ENCODE results near the gene PRKG1.

PRKG1 gene

GRCh38 chr10:51462076-51462779, 387.9 kb downstream of the PRKG1 start:
- Histone ChIP-seq H3K4me1 (ENCODE audit: insufficient read depth, low read length) (no peaks in the 10 kb centered on the region), H3K9me3 (ENCODE audit: low read length) (no peaks in the 10 kb centered on the region), H3K4me3 (ENCODE audit: low read length) (no peak overlapping the region)

GRCh38 chr10:51468424-51468823, 394.1 kb downstream of the PRKG1 start:
- H3K27me3 ChIP-seq (ENCODE audit: insufficient read depth, low read length), result no peaks in the 10 kb centered on the region
- peaks cover 9% of the 10 kb centered on the region for H3K4me1 ChIP-seq (ENCODE audit: insufficient read depth, low read length)
- no peaks in the 10 kb centered on the region for H3K36me3 ChIP-seq (ENCODE audit: insufficient read depth, low read length)
- H3K9me3 ChIP-seq (ENCODE audit: low read length), result no peaks in the 10 kb centered on the region
- no peak overlapping the region for H3K4me3 ChIP-seq (ENCODE audit: low read length)
- H2AFZ ChIP-seq (ENCODE audit: low read depth, low read length), result no peak overlapping the region

More at GRCh38 chr10:51462076-51462779, 387.9 kb downstream of the PRKG1 start:
- no peak overlapping the region for H2AFZ ChIP-seq (ENCODE audit: low read depth, low read length)
- H3K27me3 ChIP-seq (ENCODE audit: insufficient read depth, low read length), result no peaks in the 10 kb centered on the region
- H3K36me3 ChIP-seq (ENCODE audit: insufficient read depth, low read length), result no peaks in the 10 kb centered on the region

- no peak overlapping the region for H2AFZ ChIP-seq (ENCODE audit: low read depth, low read length)
- peaks cover 9% of the 10 kb centered on the region for H3K4me1 ChIP-seq (ENCODE audit: insufficient read depth, low read length)
- H3K4me3 ChIP-seq (ENCODE audit: low read length), result no peak overlapping the region
- H3K36me3 ChIP-seq (ENCODE audit: insufficient read depth, low read length), result no peaks in the 10 kb centered on the region
- no peaks in the 10 kb centered on the region for H3K27me3 ChIP-seq (ENCODE audit: insufficient read depth, low read length)
- no peaks in the 10 kb centered on the region for H3K9me3 ChIP-seq (ENCODE audit: low read length)
Measured at GRCh38 chr10:51469686-51470085, 395.4 kb downstream of the PRKG1 start.

GRCh38 chr10:51471271-51471670, 397.0 kb downstream of the PRKG1 start:
- Histone ChIP-seq H2AFZ (ENCODE audit: low read depth, low read length) (no peak overlapping the region), H3K4me1 (ENCODE audit: insufficient read depth, low read length) (peaks cover 9% of the 10 kb centered on the region), H3K9me3 (ENCODE audit: low read length) (no peaks in the 10 kb centered on the region), H3K4me3 (ENCODE audit: low read length) (no peak overlapping the region), H3K27me3 (ENCODE audit: insufficient read depth, low read length) (no peaks in the 10 kb centered on the region), H3K36me3 (ENCODE audit: insufficient read depth, low read length) (no peaks in the 10 kb centered on the region)

GRCh38 chr10:51472154-51472553, 397.9 kb downstream of the PRKG1 start:
- Histone ChIP-seq H3K4me1 (ENCODE audit: insufficient read depth, low read length) (peaks cover 9% of the 10 kb centered on the region), H3K27me3 (ENCODE audit: insufficient read depth, low read length) (no peaks in the 10 kb centered on the region)

GRCh38 chr10:51479711-51480110, 405.4 kb downstream of the PRKG1 start:
- Histone ChIP-seq H3K4me1 (ENCODE audit: insufficient read depth, low read length) (no peaks in the 10 kb centered on the region), H3K4me3 (ENCODE audit: low read length) (no peak overlapping the region), H3K36me3 (ENCODE audit: insufficient read depth, low read length) (no peaks in the 10 kb centered on the region), H3K27me3 (ENCODE audit: insufficient read depth, low read length) (no peaks in the 10 kb centered on the region), H2AFZ (ENCODE audit: low read depth, low read length) (no peak overlapping the region), H3K9me3 (ENCODE audit: low read length) (no peaks in the 10 kb centered on the region)

More at GRCh38 chr10:51472154-51472553, 397.9 kb downstream of the PRKG1 start:
- Histone ChIP-seq H3K36me3 (ENCODE audit: insufficient read depth, low read length) (no peaks in the 10 kb centered on the region), H3K4me3 (ENCODE audit: low read length) (no peak overlapping the region), H3K9me3 (ENCODE audit: low read length) (no peaks in the 10 kb centered on the region), H2AFZ (ENCODE audit: low read depth, low read length) (no peak overlapping the region)

GRCh38 chr10:51485668-51486067, 411.4 kb downstream of the PRKG1 start:
- Histone ChIP-seq H3K27me3 (ENCODE audit: insufficient read depth, low read length) (no peaks in the 10 kb centered on the region), H2AFZ (ENCODE audit: low read depth, low read length) (no peak overlapping the region), H3K36me3 (ENCODE audit: insufficient read depth, low read length) (no peaks in the 10 kb centered on the region), H3K4me1 (ENCODE audit: insufficient read depth, low read length) (no peaks in the 10 kb centered on the region), H3K4me3 (ENCODE audit: low read length) (no peak overlapping the region), H3K9me3 (ENCODE audit: low read length) (no peaks in the 10 kb centered on the region)

GRCh38 chr10:51487576-51487975, 413.3 kb downstream of the PRKG1 start:
- Histone ChIP-seq H3K4me1 (ENCODE audit: insufficient read depth, low read length) (no peaks in the 10 kb centered on the region), H3K27me3 (ENCODE audit: insufficient read depth, low read length) (no peaks in the 10 kb centered on the region), H3K36me3 (ENCODE audit: insufficient read depth, low read length) (no peaks in the 10 kb centered on the region), H3K4me3 (ENCODE audit: low read length) (no peak overlapping the region), H3K9me3 (ENCODE audit: low read length) (no peaks in the 10 kb centered on the region), H2AFZ (ENCODE audit: low read depth, low read length) (no peak overlapping the region)

- Histone ChIP-seq H3K36me3 (ENCODE audit: insufficient read depth, low read length) (no peaks in the 10 kb centered on the region), H2AFZ (ENCODE audit: low read depth, low read length) (no peak overlapping the region), H3K4me3 (ENCODE audit: low read length) (no peak overlapping the region), H3K27me3 (ENCODE audit: insufficient read depth, low read length) (no peaks in the 10 kb centered on the region), H3K9me3 (ENCODE audit: low read length) (no peaks in the 10 kb centered on the region), H3K4me1 (ENCODE audit: insufficient read depth, low read length) (no peaks in the 10 kb centered on the region)
Measured at GRCh38 chr10:51488766-51489408, 414.6 kb downstream of the PRKG1 start.

- H2AFZ ChIP-seq (ENCODE audit: low read depth, low read length), result no peak overlapping the region
- H3K4me1 ChIP-seq (ENCODE audit: insufficient read depth, low read length), result no peaks in the 10 kb centered on the region
- H3K4me3 ChIP-seq (ENCODE audit: low read length), result no peak overlapping the region
- H3K36me3 ChIP-seq (ENCODE audit: insufficient read depth, low read length), result no peaks in the 10 kb centered on the region
- no peaks in the 10 kb centered on the region for H3K9me3 ChIP-seq (ENCODE audit: low read length)
- no peaks in the 10 kb centered on the region for H3K27me3 ChIP-seq (ENCODE audit: insufficient read depth, low read length)
Measured at GRCh38 chr10:51498424-51498823, 424.1 kb downstream of the PRKG1 start.

- no peak overlapping the region for H3K4me3 ChIP-seq (ENCODE audit: low read length)
- no peak overlapping the region for H2AFZ ChIP-seq (ENCODE audit: low read depth, low read length)
- H3K36me3 ChIP-seq (ENCODE audit: insufficient read depth, low read length), result no peaks in the 10 kb centered on the region
- no peaks in the 10 kb centered on the region for H3K4me1 ChIP-seq (ENCODE audit: insufficient read depth, low read length)
- no peaks in the 10 kb centered on the region for H3K27me3 ChIP-seq (ENCODE audit: insufficient read depth, low read length)
- H3K9me3 ChIP-seq (ENCODE audit: low read length), result no peaks in the 10 kb centered on the region
Measured at GRCh38 chr10:51501396-51501795, 427.1 kb downstream of the PRKG1 start.

- Histone ChIP-seq H2AFZ (ENCODE audit: low read depth, low read length) (no peak overlapping the region), H3K4me1 (ENCODE audit: insufficient read depth, low read length) (no peaks in the 10 kb centered on the region), H3K9me3 (ENCODE audit: low read length) (no peaks in the 10 kb centered on the region), H3K4me3 (ENCODE audit: low read length) (no peak overlapping the region), H3K36me3 (ENCODE audit: insufficient read depth, low read length) (no peaks in the 10 kb centered on the region), H3K27me3 (ENCODE audit: insufficient read depth, low read length) (no peaks in the 10 kb centered on the region)
Measured at GRCh38 chr10:51502124-51502523, 427.8 kb downstream of the PRKG1 start.

GRCh38 chr10:51503378-51503777, 429.1 kb downstream of the PRKG1 start:
- Histone ChIP-seq H3K27me3 (ENCODE audit: insufficient read depth, low read length) (no peaks in the 10 kb centered on the region), H3K9me3 (ENCODE audit: low read length) (no peaks in the 10 kb centered on the region), H3K4me1 (ENCODE audit: insufficient read depth, low read length) (no peaks in the 10 kb centered on the region), H3K4me3 (ENCODE audit: low read length) (no peak overlapping the region), H2AFZ (ENCODE audit: low read depth, low read length) (no peak overlapping the region), H3K36me3 (ENCODE audit: insufficient read depth, low read length) (no peaks in the 10 kb centered on the region)
